Upper lobe of left lung (tissue), 4 donors: ENCODE results near the gene SEPSECS.

Experiments
- EP300 ChIP-seq, 4 donors: sonication (generic); formaldehyde crosslinking; IDR thresholded peaks; one replicate each; pipeline ENCODE4 v1.5.1; 2017; ENCODE audit warnings: antibody characterized with exemption in 4 of 4, control low read depth in 2 of 4
- POLR2A ChIP-seq, 4 donors: fragments of 450-650 bp; IDR thresholded peaks; one replicate each; pipeline ENCODE4 v1.5.1; 2016 to 2017; ENCODE audit warnings: antibody characterized with exemption in 4 of 4, mild to moderate bottlenecking in 2 of 4
- TF ChIP-seq, protein P1 (sequence below), 6 experiments: fragments of 450-650 bp in 4 of 6; fragments of 200-600 bp in 2 of 6; sonication (generic) in 2 of 6; IDR thresholded peaks; one replicate each; pipeline ENCODE4 v1.5.1; 2016 to 2019; ENCODE audit warnings: antibody characterized with exemption in 6 of 6

DNA sequence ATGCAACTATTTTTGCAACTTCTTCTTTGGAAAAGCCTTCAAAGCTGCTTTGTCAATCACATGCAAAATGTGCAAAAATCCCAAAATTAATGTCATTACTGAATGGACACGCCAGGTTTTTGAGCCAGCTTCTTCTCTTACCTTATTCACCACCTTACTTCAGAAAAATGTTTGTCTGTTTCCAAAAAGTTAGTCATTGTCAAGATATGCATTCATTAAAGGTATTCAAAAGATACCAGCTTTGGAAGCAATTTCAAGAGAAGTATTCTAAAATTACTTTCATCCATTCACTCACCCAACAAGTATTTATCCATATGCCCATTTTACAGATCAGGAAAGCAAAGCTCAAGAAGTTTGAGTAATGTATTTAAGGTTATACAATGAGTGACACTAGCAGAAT is 2.3 kb upstream of the SEPSECS start:
- TF ChIP-seq POLR2A (IDR thresholded peaks at IDR 0.05) (no peak), EP300 (IDR thresholded peaks at IDR 0.05) (no peak)
- TF ChIP-seq, protein P1, sequence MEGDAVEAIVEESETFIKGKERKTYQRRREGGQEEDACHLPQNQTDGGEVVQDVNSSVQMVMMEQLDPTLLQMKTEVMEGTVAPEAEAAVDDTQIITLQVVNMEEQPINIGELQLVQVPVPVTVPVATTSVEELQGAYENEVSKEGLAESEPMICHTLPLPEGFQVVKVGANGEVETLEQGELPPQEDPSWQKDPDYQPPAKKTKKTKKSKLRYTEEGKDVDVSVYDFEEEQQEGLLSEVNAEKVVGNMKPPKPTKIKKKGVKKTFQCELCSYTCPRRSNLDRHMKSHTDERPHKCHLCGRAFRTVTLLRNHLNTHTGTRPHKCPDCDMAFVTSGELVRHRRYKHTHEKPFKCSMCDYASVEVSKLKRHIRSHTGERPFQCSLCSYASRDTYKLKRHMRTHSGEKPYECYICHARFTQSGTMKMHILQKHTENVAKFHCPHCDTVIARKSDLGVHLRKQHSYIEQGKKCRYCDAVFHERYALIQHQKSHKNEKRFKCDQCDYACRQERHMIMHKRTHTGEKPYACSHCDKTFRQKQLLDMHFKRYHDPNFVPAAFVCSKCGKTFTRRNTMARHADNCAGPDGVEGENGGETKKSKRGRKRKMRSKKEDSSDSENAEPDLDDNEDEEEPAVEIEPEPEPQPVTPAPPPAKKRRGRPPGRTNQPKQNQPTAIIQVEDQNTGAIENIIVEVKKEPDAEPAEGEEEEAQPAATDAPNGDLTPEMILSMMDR (IDR thresholded peaks at IDR 0.05): no peak
